ENCODE results near the gene MFN1.
A peak's percentile ranks its signal among the peaks of the same experiment; 100 is the strongest.

MFN1 gene

GRCh38 chr3:179416681-179417080 lies 69.2 kb downstream of the MFN1 start:
- H3K36me3 Mint-ChIP-seq (ENCODE audit: insufficient read depth) = peaks cover 4% of the 10 kb centered on the region
- ATAC-seq (replicated peaks; ENCODE audit: extremely low read depth, poor library complexity, severe bottlenecking) (no peak), DNase-seq (ENCODE audit: low spot score in 2 of 2) (no peak)
- H3K4me3 Mint-ChIP-seq = no peak overlapping the region
- H3K4me1 Mint-ChIP-seq = no peaks in the 10 kb centered on the region
- H3K9me3 Mint-ChIP-seq = no peaks in the 10 kb centered on the region
- H3K27me3 Mint-ChIP-seq = no peaks in the 10 kb centered on the region
- no peak overlapping the region for H3K27ac Mint-ChIP-seq (ENCODE audit: low read depth)

- no peaks in the 10 kb centered on the region for H3K27me3 Mint-ChIP-seq
- H3K36me3 Mint-ChIP-seq (ENCODE audit: insufficient read depth) = peaks cover 4% of the 10 kb centered on the region
- no peak overlapping the region for H3K4me3 Mint-ChIP-seq
- ATAC-seq (replicated peaks; ENCODE audit: extremely low read depth, poor library complexity, severe bottlenecking) (no peak), DNase-seq (ENCODE audit: low spot score in 2 of 2) (no peak)
- H3K27ac Mint-ChIP-seq (ENCODE audit: low read depth) = no peak overlapping the region
- no peaks in the 10 kb centered on the region for H3K4me1 Mint-ChIP-seq
- no peaks in the 10 kb centered on the region for H3K9me3 Mint-ChIP-seq
Measured at GRCh38 chr3:179418610-179419009, 71.1 kb downstream of the MFN1 start.

GRCh38 chr3:179421500-179421899 lies 74.0 kb downstream of the MFN1 start:
- H3K36me3 Mint-ChIP-seq (ENCODE audit: insufficient read depth) = peaks cover 4% of the 10 kb centered on the region
- no peaks in the 10 kb centered on the region for H3K9me3 Mint-ChIP-seq
- ATAC-seq (replicated peaks; ENCODE audit: extremely low read depth, poor library complexity, severe bottlenecking) (no peak), DNase-seq (ENCODE audit: low spot score in 2 of 2) (no peak)
- no peaks in the 10 kb centered on the region for H3K4me1 Mint-ChIP-seq
- no peaks in the 10 kb centered on the region for H3K27me3 Mint-ChIP-seq
- H3K27ac Mint-ChIP-seq (ENCODE audit: low read depth) = no peak overlapping the region
- H3K4me3 Mint-ChIP-seq = no peak overlapping the region

GRCh38 chr3:179425075-179425474 lies 77.6 kb downstream of the MFN1 start:
- Mint-ChIP-seq H3K4me3 (no peak overlapping the region), H3K4me1 (no peaks in the 10 kb centered on the region), H3K27me3 (no peaks in the 10 kb centered on the region), H3K9me3 (no peaks in the 10 kb centered on the region), H3K27ac (ENCODE audit: low read depth) (no peak overlapping the region), H3K36me3 (ENCODE audit: insufficient read depth) (peaks cover 1% of the 10 kb centered on the region)
- ATAC-seq (replicated peaks; ENCODE audit: extremely low read depth, poor library complexity, severe bottlenecking) (no peak), DNase-seq (ENCODE audit: low spot score in 2 of 2) (no peak)

GRCh38 chr3:179428876-179429548 lies 81.5 kb downstream of the MFN1 start:
- Mint-ChIP-seq H3K36me3 (ENCODE audit: insufficient read depth) (no peaks in the 10 kb centered on the region), H3K4me1 (no peaks in the 10 kb centered on the region), H3K9me3 (no peaks in the 10 kb centered on the region), H3K4me3 (no peak overlapping the region), H3K27ac (ENCODE audit: low read depth) (no peak overlapping the region), H3K27me3 (no peaks in the 10 kb centered on the region)
- ATAC-seq (replicated peaks; ENCODE audit: extremely low read depth, poor library complexity, severe bottlenecking) (no peak), DNase-seq (ENCODE audit: low spot score in 2 of 2) (no peak)

GRCh38 chr3:179430277-179430870 lies 82.9 kb downstream of the MFN1 start:
- no peak overlapping the region for H3K27ac Mint-ChIP-seq (ENCODE audit: low read depth)
- H3K4me1 Mint-ChIP-seq = no peaks in the 10 kb centered on the region
- H3K36me3 Mint-ChIP-seq (ENCODE audit: insufficient read depth) = no peaks in the 10 kb centered on the region
- H3K9me3 Mint-ChIP-seq = no peaks in the 10 kb centered on the region
- ATAC-seq (replicated peaks; ENCODE audit: extremely low read depth, poor library complexity, severe bottlenecking) (no peak), DNase-seq (ENCODE audit: low spot score in 2 of 2) (no peak)
- no peaks in the 10 kb centered on the region for H3K27me3 Mint-ChIP-seq
- H3K4me3 Mint-ChIP-seq = no peak overlapping the region

GRCh38 chr3:179432021-179432420 lies 84.5 kb downstream of the MFN1 start:
- no peaks in the 10 kb centered on the region for H3K4me1 Mint-ChIP-seq
- no peaks in the 10 kb centered on the region for H3K36me3 Mint-ChIP-seq (ENCODE audit: insufficient read depth)
- H3K27me3 Mint-ChIP-seq = no peaks in the 10 kb centered on the region
- no peak for ATAC-seq (replicated peaks; ENCODE audit: extremely low read depth, poor library complexity, severe bottlenecking)
- DNase-seq (ENCODE audit: low spot score in 2 of 2) = no peak
- H3K4me3 Mint-ChIP-seq = no peak overlapping the region
- no peak overlapping the region for H3K27ac Mint-ChIP-seq (ENCODE audit: low read depth)
- no peaks in the 10 kb centered on the region for H3K9me3 Mint-ChIP-seq

- H3K4me3 Mint-ChIP-seq = no peak overlapping the region
- H3K4me1 Mint-ChIP-seq = no peaks in the 10 kb centered on the region
- no peak overlapping the region for H3K27ac Mint-ChIP-seq (ENCODE audit: low read depth)
- no peaks in the 10 kb centered on the region for H3K36me3 Mint-ChIP-seq (ENCODE audit: insufficient read depth)
- no peaks in the 10 kb centered on the region for H3K27me3 Mint-ChIP-seq
- ATAC-seq (replicated peaks; ENCODE audit: extremely low read depth, poor library complexity, severe bottlenecking) (no peak), DNase-seq (ENCODE audit: low spot score in 2 of 2) (no peak)
- H3K9me3 Mint-ChIP-seq = no peaks in the 10 kb centered on the region
Measured at GRCh38 chr3:179432451-179432850, 84.9 kb downstream of the MFN1 start.

- Mint-ChIP-seq H3K4me1 (peaks cover 13% of the 10 kb centered on the region), H3K9me3 (no peaks in the 10 kb centered on the region), H3K27ac (ENCODE audit: low read depth) (no peak overlapping the region), H3K36me3 (ENCODE audit: insufficient read depth) (no peaks in the 10 kb centered on the region), H3K4me3 (no peak overlapping the region), H3K27me3 (no peaks in the 10 kb centered on the region)
- no peak for DNase-seq (ENCODE audit: low spot score in 2 of 2)
- no peak for ATAC-seq (replicated peaks; ENCODE audit: extremely low read depth, poor library complexity, severe bottlenecking)
Measured at GRCh38 chr3:179436517-179436916, 89.0 kb downstream of the MFN1 start.

GRCh38 chr3:179438841-179439240 lies 91.3 kb downstream of the MFN1 start:
- H3K27ac Mint-ChIP-seq (ENCODE audit: low read depth) = peak overlapping the region; percentile 56
- H3K36me3 Mint-ChIP-seq (ENCODE audit: insufficient read depth) = peaks cover under 1% of the 10 kb centered on the region
- ATAC-seq (replicated peaks; ENCODE audit: extremely low read depth, poor library complexity, severe bottlenecking) (peak; percentile 56), DNase-seq (ENCODE audit: low spot score in 2 of 2) (no peak)
- no peaks in the 10 kb centered on the region for H3K27me3 Mint-ChIP-seq
- H3K4me3 Mint-ChIP-seq = no peak overlapping the region
- no peaks in the 10 kb centered on the region for H3K9me3 Mint-ChIP-seq
- peaks cover 13% of the 10 kb centered on the region for H3K4me1 Mint-ChIP-seq
